RWPE1 (cell line): ENCODE results near the gene BRINP1.

Experiments used
- CTCF ChIA-PET: fragments of 350-600 bp; sonication (Branson Sonifier 250); formaldehyde crosslinking; extraction: SDS; loops from one replicate; lab custom pipeline; 2021; lab: Yijun Ruan, JAX
- POLR2A ChIA-PET: fragments of 400-600 bp; formaldehyde crosslinking; extraction: SDS; loops from one replicate; lab custom pipeline; 2020; ENCODE audit warnings: antibody characterized with exemption; ENCODE audit not compliant: low non-redundant PET; lab: Yijun Ruan, JAX
- DNase-seq: peaks from one replicate; pipeline ENCODE4 v3.0.0; 2012; ENCODE audit warnings: low spot score
- H3K27ac ChIP-seq: fragments of 450-650 bp; 2 replicates; pipeline ENCODE4 v1.5.1; 2017
- TF ChIP-seq, protein P1 (sequence below): fragments of 450-650 bp; conservative IDR thresholded peaks from 2 replicates; pipeline ENCODE4 v1.5.1; 2017; ENCODE audit warnings: low read depth, mild to moderate bottlenecking

The BRINP1 gene

GRCh38 chr9:119153402-119153801 is 215.8 kb downstream of the BRINP1 start:
- CTCF ChIA-PET: no interaction called here
- no peak overlapping the region for H3K27ac ChIP-seq
- DNase-seq: no peak
- TF ChIP-seq, protein P1, sequence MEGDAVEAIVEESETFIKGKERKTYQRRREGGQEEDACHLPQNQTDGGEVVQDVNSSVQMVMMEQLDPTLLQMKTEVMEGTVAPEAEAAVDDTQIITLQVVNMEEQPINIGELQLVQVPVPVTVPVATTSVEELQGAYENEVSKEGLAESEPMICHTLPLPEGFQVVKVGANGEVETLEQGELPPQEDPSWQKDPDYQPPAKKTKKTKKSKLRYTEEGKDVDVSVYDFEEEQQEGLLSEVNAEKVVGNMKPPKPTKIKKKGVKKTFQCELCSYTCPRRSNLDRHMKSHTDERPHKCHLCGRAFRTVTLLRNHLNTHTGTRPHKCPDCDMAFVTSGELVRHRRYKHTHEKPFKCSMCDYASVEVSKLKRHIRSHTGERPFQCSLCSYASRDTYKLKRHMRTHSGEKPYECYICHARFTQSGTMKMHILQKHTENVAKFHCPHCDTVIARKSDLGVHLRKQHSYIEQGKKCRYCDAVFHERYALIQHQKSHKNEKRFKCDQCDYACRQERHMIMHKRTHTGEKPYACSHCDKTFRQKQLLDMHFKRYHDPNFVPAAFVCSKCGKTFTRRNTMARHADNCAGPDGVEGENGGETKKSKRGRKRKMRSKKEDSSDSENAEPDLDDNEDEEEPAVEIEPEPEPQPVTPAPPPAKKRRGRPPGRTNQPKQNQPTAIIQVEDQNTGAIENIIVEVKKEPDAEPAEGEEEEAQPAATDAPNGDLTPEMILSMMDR: no peak
- POLR2A ChIA-PET: no interaction called here

GRCh38 chr9:119148855-119149254 is 220.4 kb downstream of the BRINP1 start:
- CTCF ChIA-PET: no interaction called here
- POLR2A ChIA-PET: no interaction called here
- DNase-seq: no peak
- H3K27ac ChIP-seq: no peak overlapping the region
- TF ChIP-seq, protein P1: no peak

DNA sequence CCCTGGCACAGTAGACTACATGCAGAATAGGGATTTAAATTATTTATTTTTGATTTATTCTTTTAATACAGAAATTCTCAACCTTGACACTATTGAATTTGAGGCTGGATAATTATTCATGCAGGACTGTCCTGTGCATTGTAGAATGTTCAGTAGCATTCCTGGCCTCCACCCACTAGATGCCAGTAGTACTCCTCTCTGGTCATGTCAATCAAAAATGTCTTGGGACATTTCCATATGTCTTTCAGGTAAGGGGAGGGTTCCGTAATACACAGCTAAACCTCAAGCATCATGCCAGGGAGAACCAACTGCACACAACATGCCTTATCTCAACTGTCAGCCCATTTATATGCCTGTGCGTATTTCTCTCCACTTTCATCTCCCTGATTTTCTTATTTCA is 231.8 kb downstream of the BRINP1 start:
- ChIA-PET CTCF (no interaction called here), POLR2A (no interaction called here)
- no peak overlapping the region for H3K27ac ChIP-seq
- no peak for DNase-seq
- TF ChIP-seq, protein P1: no peak

GRCh38 chr9:119126040-119126439 is 243.2 kb downstream of the BRINP1 start:
- no peak for DNase-seq
- CTCF ChIA-PET: interaction anchor here (0.7 kb wide), 1 partner anchor 901 kb away, joined by 3 read pairs; no protein-coding TSS in a partner anchor
- TF ChIP-seq, protein P1: no peak
- no peak overlapping the region for H3K27ac ChIP-seq
- POLR2A ChIA-PET: no interaction called here

DNA sequence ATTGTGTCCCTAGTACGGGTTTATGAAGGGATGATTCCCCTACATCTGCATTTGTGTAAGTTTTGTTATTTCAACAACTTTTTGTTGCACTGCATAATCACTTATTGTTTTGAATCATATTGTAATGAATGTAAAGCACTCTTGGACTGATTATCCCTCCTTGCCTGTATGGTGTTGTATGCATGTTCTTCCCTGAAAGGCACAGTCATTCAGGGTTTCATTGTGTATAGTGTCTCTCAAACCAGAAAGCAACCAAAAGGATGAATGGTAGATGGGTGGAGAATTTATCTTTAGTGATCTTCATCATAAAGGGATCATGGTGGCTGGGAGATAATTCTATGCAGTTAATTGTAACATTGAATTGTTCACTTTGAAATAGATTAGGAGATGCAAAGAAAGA is 247.3 kb downstream of the BRINP1 start:
- H3K27ac ChIP-seq: no peak overlapping the region
- DNase-seq: no peak
- CTCF ChIA-PET: no interaction called here
- TF ChIP-seq, protein P1: no peak
- POLR2A ChIA-PET: no interaction called here

DNA sequence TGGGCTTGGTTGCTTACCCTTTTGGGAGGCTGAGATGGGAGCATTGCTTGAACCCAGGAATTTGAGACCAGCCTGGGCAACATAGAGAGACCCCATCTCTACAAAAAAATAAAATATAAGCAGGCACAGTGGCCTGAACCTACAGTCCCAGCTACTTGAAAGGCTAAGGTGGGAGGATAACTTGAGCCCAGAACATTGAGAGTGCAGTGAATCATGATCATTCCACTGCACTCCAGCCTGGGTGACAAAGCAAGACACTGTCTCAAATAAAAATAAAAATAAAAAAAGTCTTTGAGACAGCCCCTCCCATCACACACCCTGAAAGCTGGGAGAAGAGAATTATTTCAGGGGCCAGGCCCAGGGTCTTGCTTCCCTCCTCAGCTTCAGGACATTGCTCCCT is 251.8 kb downstream of the BRINP1 start:
- TF ChIP-seq, protein P1: no peak
- CTCF ChIA-PET: no interaction called here
- POLR2A ChIA-PET: no interaction called here
- no peak for DNase-seq
- H3K27ac ChIP-seq: no peak overlapping the region
